GM21381 (cell line): ENCODE data around the gene MAPKAP1.
"Not testable (repeated sequence)": the region's sequence is repeated elsewhere in the genome, so short reads cannot be mapped to it uniquely, and the experiment has no call there.

Experiments used
- ATAC-seq: cut with Tn5 transposase; IDR thresholded peaks from one replicate; pipeline ENCODE4 v1.9.1; 2021; ENCODE audit warnings: mild to moderate bottlenecking, moderate library complexity; ENCODE audit not compliant: unreplicated experiment

MAPKAP1 gene

DNA sequence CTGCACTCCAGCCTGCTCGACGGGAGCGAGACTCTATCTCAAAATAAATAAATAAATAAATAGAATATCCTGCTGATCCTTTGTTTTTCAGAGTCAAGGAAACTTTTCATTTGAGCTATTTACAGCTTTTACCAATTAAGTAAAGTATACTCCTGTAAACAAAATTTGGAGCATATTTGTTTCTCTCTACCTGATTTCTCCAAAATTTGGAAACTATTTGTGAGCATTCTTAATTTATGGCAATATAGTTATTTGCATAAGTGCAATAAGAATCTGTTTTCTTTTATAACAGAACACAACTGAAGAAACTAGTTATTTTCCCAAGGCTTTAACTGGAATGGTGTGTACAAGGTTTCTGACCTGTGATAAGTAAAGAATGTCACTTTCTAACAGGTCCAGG is 135.2 kb downstream of the MAPKAP1 start:
- ATAC-seq: not testable (repeated sequence)

- no peak for ATAC-seq
Observed at GRCh38 chr9:125570246-125570645, 136.8 kb downstream of the MAPKAP1 start.

DNA sequence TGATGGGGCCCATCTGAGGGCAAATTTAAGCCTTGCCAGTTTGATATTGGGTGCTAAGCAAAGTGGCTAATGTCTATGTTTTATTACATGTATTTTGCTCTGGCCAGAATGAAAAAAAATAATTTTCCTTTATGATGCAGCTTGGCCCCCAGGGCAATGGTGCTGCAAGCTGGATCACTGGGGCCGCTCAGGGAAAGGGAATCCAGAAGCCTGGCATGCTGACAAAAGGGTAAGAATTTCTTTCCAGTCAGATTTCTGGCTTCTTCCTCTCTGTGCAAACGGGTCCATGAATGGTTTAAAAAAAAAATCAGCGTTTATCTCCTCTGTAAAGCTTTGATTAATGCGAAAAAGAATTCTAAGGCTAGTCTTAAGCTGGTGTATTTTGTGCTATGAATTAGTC is 138.4 kb downstream of the MAPKAP1 start:
- ATAC-seq: no peak

GRCh38 chr9:125566051-125566450 is 141.0 kb downstream of the MAPKAP1 start:
- not testable (repeated sequence) for ATAC-seq

DNA sequence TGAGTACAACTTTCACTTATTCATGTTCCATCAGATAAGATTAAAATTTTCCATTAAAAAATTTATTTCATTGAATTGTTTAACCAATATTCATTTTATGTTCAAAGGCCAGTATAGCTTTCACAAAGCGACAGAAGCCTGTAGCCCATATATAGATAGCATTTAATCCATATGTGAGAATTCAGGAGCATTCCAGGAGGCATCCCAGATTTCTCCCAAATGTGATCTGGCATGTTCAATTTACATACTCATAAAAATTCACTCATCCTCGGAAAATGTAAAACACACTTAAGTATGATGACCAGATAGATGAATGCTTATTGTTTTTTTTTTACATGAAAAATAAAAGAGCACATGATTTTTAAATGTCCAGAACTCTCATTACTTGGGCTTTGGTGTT is 141.9 kb downstream of the MAPKAP1 start:
- ATAC-seq: no peak

DNA sequence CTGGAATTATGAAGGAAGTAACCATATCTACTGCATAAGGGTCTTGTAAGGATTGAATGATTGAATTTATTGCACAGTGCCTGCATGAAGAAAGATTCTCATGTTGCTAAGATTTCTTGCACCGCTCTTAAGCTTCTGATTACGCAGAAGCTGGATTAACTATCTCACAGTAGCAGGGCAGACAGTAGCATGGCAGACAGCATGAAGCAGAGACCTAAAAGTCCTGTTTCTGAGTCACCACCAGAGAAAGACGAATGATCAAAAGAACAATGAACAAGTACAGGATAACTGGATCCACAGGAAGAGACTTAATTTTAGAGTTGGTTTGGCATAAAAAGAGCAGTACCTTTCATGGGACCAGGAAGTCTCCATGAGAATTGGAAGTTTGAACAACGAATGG is 142.4 kb downstream of the MAPKAP1 start:
- no peak for ATAC-seq

- ATAC-seq: peak; percentile 72
Observed at GRCh38 chr9:125561509-125562148, 145.4 kb downstream of the MAPKAP1 start.

GRCh38 chr9:125559894-125560293 is 147.1 kb downstream of the MAPKAP1 start:
- ATAC-seq: no peak

DNA sequence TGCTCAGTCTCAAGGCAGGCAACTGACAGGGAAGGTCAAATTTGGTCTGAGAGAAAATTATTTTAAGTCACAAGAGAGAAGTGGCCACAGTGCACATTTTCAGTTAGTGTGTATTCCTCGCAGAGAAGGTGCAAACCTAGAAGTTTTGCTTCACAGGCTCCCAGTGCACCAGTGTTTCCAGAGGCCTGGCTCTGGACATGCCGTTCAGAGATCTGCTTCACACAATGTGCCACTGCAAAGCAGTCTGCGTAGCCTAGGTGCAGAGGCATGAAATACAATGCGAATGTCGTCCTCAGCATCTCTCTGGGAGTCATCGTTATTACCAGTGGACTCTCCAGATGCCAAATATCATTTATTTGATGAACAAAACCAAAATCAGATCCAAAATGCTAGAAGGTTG is 147.8 kb downstream of the MAPKAP1 start:
- ATAC-seq: no peak

DNA sequence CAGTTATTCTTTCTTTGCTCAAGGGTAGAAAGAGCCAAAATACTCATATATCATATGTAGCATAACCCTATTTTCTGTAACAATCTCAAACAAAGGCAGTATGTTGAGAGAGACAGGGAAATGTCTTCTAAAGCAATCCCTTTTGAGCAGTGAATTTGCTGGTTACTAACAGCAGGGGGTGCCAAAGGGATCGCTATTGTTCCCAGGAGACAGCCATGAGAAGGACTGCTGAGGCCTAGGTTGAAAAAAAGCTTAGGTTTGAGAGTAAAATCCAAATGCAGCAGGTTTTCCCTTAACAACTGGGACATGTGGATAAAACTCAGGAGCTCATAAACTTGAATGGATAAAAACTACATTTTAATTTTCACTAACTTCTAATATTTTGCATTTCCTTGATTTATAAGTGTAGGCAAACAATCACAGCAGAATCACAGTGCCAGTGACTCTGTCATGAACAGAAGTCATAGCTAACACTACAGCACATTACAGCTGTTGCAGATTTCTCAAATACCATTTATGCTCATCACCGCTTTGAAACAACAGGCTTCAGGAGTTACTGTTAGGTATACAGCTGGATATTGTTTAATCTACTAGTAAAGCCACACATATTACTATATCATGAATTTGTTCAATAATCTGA is 148.4 kb downstream of the MAPKAP1 start:
- no peak for ATAC-seq

DNA sequence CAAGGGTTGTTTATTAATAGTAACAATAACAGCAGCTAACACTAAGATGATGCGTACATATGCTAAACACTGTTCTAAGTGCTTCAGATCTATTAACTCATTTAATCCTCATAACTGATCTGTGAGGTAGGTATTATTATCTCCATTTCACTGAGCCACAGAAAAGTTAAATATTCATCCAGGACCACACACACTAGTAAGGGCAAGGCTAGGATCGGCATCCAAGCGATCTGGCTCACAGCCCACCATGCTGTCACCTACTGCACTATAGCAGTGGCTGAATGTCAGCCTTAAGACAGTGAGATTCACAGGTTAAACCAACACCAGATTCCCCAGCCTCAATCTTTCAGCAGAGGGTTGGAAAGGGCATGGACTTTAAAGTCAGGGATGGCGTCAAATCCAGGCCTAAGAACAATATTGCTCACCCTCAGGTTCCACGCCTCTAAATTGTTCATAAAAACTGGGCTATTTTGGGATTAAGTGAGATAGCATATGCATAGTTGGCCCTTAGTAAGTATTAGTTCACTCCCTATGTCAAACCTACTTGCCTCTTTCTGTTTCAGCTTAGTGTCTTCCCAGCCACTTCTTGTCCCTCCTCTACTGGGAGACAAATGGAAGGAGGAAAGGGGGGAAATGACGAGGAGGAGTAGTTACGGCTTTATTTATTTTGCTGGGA is 150.8 kb downstream of the MAPKAP1 start:
- ATAC-seq: no peak

GRCh38 chr9:125554726-125555125 is 152.3 kb downstream of the MAPKAP1 start:
- ATAC-seq: no peak

DNA sequence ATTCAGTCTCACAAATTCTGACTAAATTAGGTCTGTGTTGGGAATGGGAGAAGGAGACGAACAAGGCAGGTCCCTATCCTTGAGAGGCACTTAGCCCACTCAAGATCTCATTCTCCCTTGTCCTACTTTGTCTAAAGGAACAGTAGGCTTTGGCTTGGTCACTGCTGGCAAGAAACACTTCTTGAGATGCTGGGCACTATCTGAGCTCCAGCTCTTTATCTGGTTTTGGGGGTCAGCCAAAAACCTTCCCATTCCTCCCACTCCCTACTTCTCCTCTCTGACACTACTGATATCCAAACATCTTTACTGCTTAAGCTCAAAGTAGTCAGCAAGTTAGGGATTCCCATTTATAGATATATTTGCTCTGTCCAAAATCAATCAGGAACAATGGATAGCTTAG is 155.2 kb downstream of the MAPKAP1 start:
- no peak for ATAC-seq

DNA sequence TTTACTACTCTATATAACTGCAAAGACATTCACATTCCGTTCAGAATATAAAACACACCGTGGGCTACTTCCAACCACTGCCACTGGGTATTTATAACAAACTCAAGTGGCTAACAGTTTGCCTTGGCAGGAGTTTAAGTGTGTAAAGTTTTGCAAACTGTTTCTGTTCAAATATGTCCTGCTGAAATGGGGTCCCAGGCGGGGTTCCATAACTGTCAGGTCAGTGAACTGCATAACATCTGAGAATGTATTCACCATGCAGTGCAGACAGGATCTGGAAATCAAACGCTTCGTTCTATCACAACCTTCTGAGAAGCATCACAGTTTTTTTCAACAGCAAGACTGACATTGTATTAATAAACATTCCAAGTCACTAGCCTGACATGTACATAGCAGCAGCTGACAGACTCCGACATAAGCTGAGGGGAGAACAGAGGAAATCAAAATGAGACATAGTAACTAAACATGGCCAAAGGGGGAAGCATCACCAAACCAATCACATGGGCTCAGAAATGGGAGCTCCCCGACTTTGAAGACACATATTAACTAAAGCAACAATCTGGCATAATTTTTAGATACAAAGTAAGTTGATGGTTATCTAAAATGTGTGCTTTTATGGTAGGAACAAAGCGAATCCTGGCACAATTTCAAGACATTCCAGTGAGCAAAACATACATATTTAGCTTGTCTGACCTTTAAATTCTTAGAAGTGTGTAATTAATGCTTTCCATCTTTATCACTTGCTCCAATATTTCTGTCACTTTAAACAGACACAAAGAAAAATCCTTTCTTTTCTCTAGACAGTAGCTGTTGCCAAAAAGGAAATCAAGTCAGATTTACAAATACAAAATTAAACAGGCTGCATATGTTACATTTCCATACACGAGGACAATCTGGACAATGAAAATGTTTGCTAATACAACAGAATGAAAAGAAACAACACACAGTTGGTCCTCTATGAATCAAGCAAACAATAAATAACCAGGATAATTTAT is 156.8 kb downstream of the MAPKAP1 start:
- no peak for ATAC-seq

DNA sequence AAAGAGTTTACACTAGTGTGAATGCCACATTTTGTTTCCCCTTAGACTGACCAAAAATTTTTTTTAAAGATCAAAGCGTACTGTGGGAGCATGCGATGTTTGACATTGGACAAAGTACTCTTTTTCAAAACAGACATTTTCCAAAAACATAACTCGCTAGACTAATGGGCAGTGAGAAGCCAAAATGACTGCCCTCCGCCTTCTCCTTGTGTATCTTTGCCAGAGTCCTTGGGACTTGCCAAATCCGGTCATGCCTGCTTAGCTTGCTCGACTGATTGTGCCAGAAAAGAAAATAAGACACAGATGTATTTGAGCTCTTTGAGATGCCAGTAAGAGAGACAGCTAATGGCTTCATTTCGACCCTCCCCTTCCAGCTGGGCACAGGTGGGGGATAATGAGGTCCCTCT is 157.5 kb downstream of the MAPKAP1 start:
- no peak for ATAC-seq

DNA sequence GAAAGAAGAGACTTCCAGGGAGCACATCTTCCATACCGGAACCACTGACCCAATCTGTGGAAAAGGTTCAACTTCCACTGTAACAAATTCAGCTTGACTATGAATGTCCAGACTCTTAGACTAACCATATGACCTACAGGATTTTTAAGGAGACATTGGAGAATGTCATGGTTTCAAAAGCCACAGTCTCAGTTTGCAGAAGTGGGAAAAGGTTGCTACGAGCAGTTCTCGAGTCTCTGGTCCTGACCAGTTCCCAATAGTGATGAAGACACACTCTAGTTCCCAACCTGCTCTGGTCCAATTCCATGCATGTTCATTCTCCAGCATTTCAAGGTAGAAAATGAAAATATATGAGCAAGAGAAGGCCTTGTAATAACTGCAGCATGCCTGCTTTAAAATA is 158.0 kb downstream of the MAPKAP1 start:
- no peak for ATAC-seq

- ATAC-seq: no peak
Observed at GRCh38 chr9:125548141-125548540, 158.9 kb downstream of the MAPKAP1 start.

DNA sequence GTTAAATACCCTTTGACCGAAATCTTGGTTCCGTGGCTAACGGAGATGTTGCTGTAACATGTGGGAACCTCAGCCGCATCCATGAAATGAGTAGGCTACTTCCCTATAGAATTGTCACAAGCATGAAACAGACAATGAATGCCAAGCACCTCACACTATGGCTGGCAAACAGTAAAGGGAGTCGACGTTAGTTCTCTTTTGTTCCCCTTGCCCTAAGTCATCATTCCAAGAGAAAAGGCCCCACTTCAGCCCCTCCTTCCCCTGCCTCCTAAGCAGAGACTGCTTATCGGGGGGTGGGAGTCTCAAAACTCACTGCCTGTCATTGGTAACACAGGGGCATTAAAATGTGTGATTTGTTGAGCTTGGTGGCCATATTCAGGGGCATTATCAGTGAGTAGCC is 159.6 kb downstream of the MAPKAP1 start:
- no peak for ATAC-seq

DNA sequence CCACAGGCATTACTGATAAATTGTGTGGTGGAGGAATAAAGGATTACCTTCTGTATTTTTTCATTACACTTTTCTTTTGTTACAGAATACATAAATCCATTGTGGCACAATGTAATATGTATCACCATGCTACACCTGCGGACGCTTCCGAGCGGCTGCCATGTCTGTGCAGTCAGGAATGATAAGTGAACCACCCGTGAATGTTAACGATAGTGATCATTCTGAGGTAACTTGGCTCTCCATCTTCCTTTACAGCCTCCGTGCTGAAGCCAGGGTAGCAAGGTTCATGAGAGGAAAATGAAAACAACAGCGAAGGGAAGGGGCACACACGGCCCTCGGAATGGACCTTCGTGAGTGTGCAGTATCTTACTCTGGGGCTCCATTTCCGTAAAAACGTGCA is 161.2 kb downstream of the MAPKAP1 start:
- ATAC-seq: no peak

DNA sequence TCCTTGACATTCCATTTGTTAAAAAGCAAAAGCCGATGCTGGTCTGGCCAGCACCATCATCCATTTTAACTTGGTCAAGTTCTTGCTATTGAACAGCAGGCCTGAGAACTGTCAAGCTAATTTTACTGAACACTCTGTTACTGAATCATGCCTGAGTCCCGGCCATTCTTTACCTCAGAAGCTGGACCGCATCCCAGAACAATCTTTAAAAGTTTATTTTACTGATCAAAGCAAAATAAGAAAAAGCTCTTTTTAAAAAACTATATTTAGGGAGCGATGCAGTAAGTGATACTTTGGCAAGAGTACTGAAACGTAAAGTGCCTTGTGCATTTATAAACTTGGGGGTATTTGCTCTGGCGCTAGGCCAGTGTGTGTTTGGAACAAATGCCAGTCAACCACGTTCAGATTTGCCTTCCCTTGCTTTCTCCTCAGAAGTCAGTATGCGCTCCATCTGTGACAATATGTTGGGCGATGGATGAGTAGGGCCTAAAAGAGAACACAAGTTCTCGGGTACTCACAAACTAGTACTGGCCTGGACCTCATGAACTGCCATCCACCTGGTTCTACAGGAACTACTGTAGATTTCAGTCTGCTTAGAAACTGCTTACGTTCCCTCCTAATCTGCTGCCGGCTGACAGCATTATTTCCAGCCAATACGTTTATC is 161.9 kb downstream of the MAPKAP1 start:
- ATAC-seq: no peak

- no peak for ATAC-seq
Observed at GRCh38 chr9:125544484-125544883, 162.5 kb downstream of the MAPKAP1 start.
